Smooth muscle cell (in vitro differentiated cells): ENCODE results near the gene RIBC2. TPM values are rescaled to one million over a fixed set of nuclear protein-coding genes. Genes with fewer than 3 reads are reported as not detected.

Source experiments
- DNase-seq: peaks from one replicate; lab custom pipeline; 2025; ENCODE audit not compliant: unreplicated experiment; lab: John Stamatoyannopoulos, UW
- H2AFZ ChIP-seq: fragments of 200-600 bp; sonication (generic); 2 replicates; pipeline ENCODE4 v1.6.0; 2016; ENCODE audit warnings: antibody characterized with exemption, low read depth, mild to moderate bottlenecking
- H3F3A ChIP-seq: fragments of 200-600 bp; sonication (generic); 2 replicates; pipeline ENCODE4 v1.6.0; 2017; ENCODE audit warnings: antibody characterized with exemption, low read depth
- H3K27ac ChIP-seq: fragments of 200-600 bp; sonication (generic); 2 replicates; pipeline ENCODE4 v1.5.1; 2016; ENCODE audit warnings: low read depth, mild to moderate bottlenecking
- H3K27me3 ChIP-seq: fragments of 200-600 bp; sonication (generic); 2 replicates; pipeline ENCODE4 v1.6.1; 2016; ENCODE audit warnings: low read depth, mild to moderate bottlenecking
- H3K36me3 ChIP-seq: fragments of 200-600 bp; sonication (generic); 2 replicates; pipeline ENCODE4 v1.5.1; 2016; ENCODE audit warnings: low read depth
- H3K4me1 ChIP-seq: fragments of 200-600 bp; sonication (generic); 2 replicates; pipeline ENCODE4 v1.5.1; 2016; ENCODE audit warnings: low read depth
- H3K4me2 ChIP-seq: fragments of 200-600 bp; sonication (generic); 2 replicates; pipeline ENCODE4 v1.6.0; 2016; ENCODE audit warnings: mild to moderate bottlenecking
- H3K4me3 ChIP-seq: fragments of 200-600 bp; sonication (generic); 2 replicates; pipeline ENCODE4 v1.5.1; 2016; ENCODE audit warnings: mild to moderate bottlenecking
- H3K79me2 ChIP-seq: fragments of 200-600 bp; sonication (generic); 2 replicates; pipeline ENCODE4 v1.6.0; 2016; ENCODE audit warnings: low read depth, mild to moderate bottlenecking
- H3K9ac ChIP-seq: fragments of 200-600 bp; sonication (generic); 2 replicates; pipeline ENCODE4 v1.6.0; 2016; ENCODE audit warnings: low read depth
- H3K9me3 ChIP-seq: fragments of 200-600 bp; sonication (generic); replicated peaks from 2 replicates; pipeline ENCODE4 v1.5.1; 2016; ENCODE audit warnings: low read depth
- H4K20me1 ChIP-seq: fragments of 200-600 bp; sonication (generic); 2 replicates; pipeline ENCODE4 v1.6.0; 2016; ENCODE audit warnings: low read depth
- CTCF ChIP-seq: fragments of 200-600 bp; sonication (generic); IDR thresholded peaks from 2 replicates; pipeline ENCODE4 v1.5.1; 2017; ENCODE audit warnings: borderline replicate concordance, mild to moderate bottlenecking, antibody characterized with exemption; ENCODE audit not compliant: insufficient read depth, poor library complexity, severe bottlenecking
- WGBS: methylation state at CpG from one replicate; pipeline ENCODE4 v1.1.7; 2016; ENCODE audit warnings: low lambda C conversion rate; 5-methylcytosine and 5-hydroxymethylcytosine counted together
- polyA plus RNA-seq: library from polyadenylated mRNA; unstranded; fragments of >200 nt; fragmentation: Nextera tagmentation; extraction: Ambion mirVana; gene quantifications from 2 replicates; pipeline ENCODE4 v1.2.1, GENCODE V29; 2016
- total RNA-seq: library from RNA; depleted of rRNA; stranded (reverse); fragments of >200 nt; gene quantifications from 2 replicates; pipeline ENCODE4 v1.2.3, GENCODE V29; 2014

The RIBC2 gene
- total and polyA plus RNA-seq, 2 experiments from 2014 or later: 1.6 to 2.6 TPM

DNA sequence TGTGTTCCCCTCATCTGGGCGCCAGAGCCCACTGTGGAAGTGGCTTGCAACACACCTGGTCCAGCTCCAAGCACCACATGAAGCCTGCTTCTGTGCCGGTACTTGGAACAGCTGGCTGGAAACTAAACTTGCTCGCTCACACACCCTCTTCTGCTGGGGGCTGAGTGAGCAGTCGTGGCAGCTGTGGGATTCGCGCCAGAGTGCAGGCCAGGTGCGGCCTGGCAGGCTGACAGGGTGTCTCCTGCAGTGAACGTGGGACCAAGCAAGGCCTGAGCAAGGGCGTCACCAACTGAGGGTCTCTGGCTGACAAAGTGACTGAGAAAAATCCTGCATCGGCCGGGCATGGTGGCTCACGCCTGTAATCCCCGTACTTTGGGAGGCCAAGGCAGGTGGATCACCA, 15.3 kb upstream of the RIBC2 start:
- Histone ChIP-seq H4K20me1 (no peaks in the 10 kb centered on the region), H3K27me3 (peaks cover 8% of the 10 kb centered on the region), H3K9me3 (no peaks in the 10 kb centered on the region), H3K4me3 (no peak overlapping the region), H3K27ac (no peak overlapping the region), H3K4me2 (no peak overlapping the region), H3F3A (no peaks in the 10 kb centered on the region), H3K4me1 (no peaks in the 10 kb centered on the region), H3K36me3 (no peaks in the 10 kb centered on the region), H2AFZ (no peak overlapping the region), H3K79me2 (no peaks in the 10 kb centered on the region), H3K9ac (no peak overlapping the region)
- no peak for DNase-seq
- 94% methylated on average over 13 of the region's 13 CpGs for WGBS
- TF ChIP-seq CTCF: no peak

DNA sequence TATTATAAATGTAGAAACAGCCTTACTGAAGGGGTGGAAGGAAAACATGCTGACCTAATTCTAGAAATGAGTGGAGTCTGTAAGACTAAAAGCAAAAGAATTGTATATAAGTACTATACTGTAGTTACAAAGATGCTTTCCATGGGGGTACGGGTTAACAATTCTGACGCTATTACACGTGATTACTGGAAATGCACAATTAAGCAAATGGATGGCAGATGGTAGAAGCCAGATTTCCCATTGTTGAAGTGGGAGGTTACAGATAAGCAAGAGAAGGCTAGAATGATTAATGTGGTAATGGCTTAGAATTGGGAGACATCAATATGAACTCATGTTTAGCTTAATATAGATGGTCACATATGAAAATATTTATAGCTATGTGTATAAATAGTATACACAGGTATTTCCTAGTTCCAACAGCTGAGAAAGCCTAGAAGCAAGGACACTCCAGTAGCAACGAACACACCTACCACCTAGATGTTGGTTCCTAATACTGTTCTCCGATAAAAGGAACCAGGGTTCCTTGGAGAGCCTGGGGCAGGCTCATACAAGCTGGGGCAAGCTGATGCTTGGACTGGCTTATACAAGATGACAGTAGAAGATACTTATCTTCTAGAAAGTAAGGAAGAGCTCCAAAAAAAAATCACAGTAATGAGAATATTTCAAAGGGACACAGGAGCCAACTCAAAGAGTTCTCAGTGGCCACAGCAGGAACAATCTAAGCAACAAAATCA, 13.6 kb upstream of the RIBC2 start:
- Histone ChIP-seq H3K4me2 (no peak overlapping the region), H3K27me3 (peaks cover 8% of the 10 kb centered on the region), H3K36me3 (no peaks in the 10 kb centered on the region), H4K20me1 (no peaks in the 10 kb centered on the region), H2AFZ (no peak overlapping the region), H3K27ac (no peak overlapping the region), H3K4me3 (no peak overlapping the region), H3K4me1 (no peaks in the 10 kb centered on the region), H3K79me2 (no peaks in the 10 kb centered on the region), H3K9me3 (no peaks in the 10 kb centered on the region), H3K9ac (no peak overlapping the region), H3F3A (no peaks in the 10 kb centered on the region)
- no peak for TF ChIP-seq CTCF
- DNase-seq: no peak
- 82% methylated on average over 5 of the region's 5 CpGs for WGBS

GRCh38 chr22:45402466-45402985, 11.0 kb upstream of the RIBC2 start:
- Histone ChIP-seq H3K4me1 (no peaks in the 10 kb centered on the region), H3K36me3 (no peaks in the 10 kb centered on the region), H3K27me3 (peaks cover 8% of the 10 kb centered on the region), H3F3A (no peaks in the 10 kb centered on the region), H2AFZ (no peak overlapping the region), H3K79me2 (no peaks in the 10 kb centered on the region), H3K9ac (no peak overlapping the region), H3K27ac (no peak overlapping the region), H3K4me2 (no peak overlapping the region), H3K4me3 (no peak overlapping the region), H3K9me3 (no peaks in the 10 kb centered on the region), H4K20me1 (no peaks in the 10 kb centered on the region)
- no peak for TF ChIP-seq CTCF
- no peak for DNase-seq
- WGBS: 90% methylated on average over 3 of the region's 3 CpGs

DNA sequence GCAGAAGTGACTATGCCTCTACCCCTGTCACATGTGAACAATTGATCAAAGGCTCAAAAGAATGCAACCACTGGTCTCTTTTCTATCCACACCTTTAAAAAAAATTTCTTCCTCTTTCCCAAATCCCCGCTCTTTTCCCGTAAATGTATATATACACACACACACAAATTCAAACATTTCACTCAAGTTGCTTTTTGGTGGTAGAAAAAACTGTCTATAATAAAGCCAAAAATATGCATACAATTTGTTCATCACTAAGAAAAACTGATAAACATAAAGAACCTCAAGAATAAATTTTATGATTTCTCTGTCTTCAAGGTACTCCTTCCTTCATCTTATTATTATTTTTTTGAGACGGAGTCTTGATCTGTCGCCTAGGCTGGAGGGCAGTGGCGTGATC, 5.7 kb upstream of the RIBC2 start:
- H3K27me3 ChIP-seq: no peaks in the 10 kb centered on the region
- H3K27ac ChIP-seq: no peak overlapping the region
- no peaks in the 10 kb centered on the region for H3K4me1 ChIP-seq
- no peak overlapping the region for H3K4me3 ChIP-seq
- WGBS: 96% methylated on average over 5 of the region's 5 CpGs
- H3K4me2 ChIP-seq: no peak overlapping the region
- no peak for DNase-seq
- no peak overlapping the region for H2AFZ ChIP-seq
- no peaks in the 10 kb centered on the region for H3K9me3 ChIP-seq
- H3K79me2 ChIP-seq: no peaks in the 10 kb centered on the region
- no peak for TF ChIP-seq CTCF
- no peak overlapping the region for H3K9ac ChIP-seq
- no peaks in the 10 kb centered on the region for H3F3A ChIP-seq
- no peaks in the 10 kb centered on the region for H4K20me1 ChIP-seq
- no peaks in the 10 kb centered on the region for H3K36me3 ChIP-seq
